GM06990 (cell line): ENCODE data around the gene GSTA2.
"Not testable (repeated sequence)": the region's sequence is repeated elsewhere in the genome, so short reads cannot be mapped to it uniquely, and the experiment has no call there.

Experiments used
- DNase-seq: peaks from one replicate; pipeline ENCODE4 v3.0.0-alpha.2; 2011; ENCODE audit not compliant: insufficient read length; ENCODE audit errors: extremely low read depth
- H3K27me3 ChIP-seq: replicated peaks from 2 replicates; pipeline ENCODE4 v1.6.0; 2011; ENCODE audit warnings: low read length; ENCODE audit not compliant: control insufficient read depth, insufficient read depth
- H3K36me3 ChIP-seq: 2 replicates; pipeline ENCODE4 v1.5.1; 2011; ENCODE audit warnings: low read length; ENCODE audit not compliant: control insufficient read depth, insufficient read depth
- H3K4me3 ChIP-seq: replicated peaks from 2 replicates; pipeline ENCODE4 v1.5.1; 2011; ENCODE audit warnings: low read depth, mild to moderate bottlenecking, control low read depth, low read length
- TF ChIP-seq, protein P1 (sequence below): IDR thresholded peaks from 2 replicates; pipeline ENCODE4 v1.5.1; 2011; ENCODE audit warnings: low read length, control low read depth, mild to moderate bottlenecking, inconsistent platforms; ENCODE audit not compliant: insufficient read depth, poor library complexity, severe bottlenecking

Gene GSTA2

GRCh38 chr6:52754443-52754842 lies 8.8 kb downstream of the GSTA2 start:
- Histone ChIP-seq H3K4me3 (no peak overlapping the region), H3K36me3 (no peaks in the 10 kb centered on the region), H3K27me3 (no peaks in the 10 kb centered on the region; the same call in 1 of the 2 replicates)
- DNase-seq, result no peak
- TF ChIP-seq, protein P1, sequence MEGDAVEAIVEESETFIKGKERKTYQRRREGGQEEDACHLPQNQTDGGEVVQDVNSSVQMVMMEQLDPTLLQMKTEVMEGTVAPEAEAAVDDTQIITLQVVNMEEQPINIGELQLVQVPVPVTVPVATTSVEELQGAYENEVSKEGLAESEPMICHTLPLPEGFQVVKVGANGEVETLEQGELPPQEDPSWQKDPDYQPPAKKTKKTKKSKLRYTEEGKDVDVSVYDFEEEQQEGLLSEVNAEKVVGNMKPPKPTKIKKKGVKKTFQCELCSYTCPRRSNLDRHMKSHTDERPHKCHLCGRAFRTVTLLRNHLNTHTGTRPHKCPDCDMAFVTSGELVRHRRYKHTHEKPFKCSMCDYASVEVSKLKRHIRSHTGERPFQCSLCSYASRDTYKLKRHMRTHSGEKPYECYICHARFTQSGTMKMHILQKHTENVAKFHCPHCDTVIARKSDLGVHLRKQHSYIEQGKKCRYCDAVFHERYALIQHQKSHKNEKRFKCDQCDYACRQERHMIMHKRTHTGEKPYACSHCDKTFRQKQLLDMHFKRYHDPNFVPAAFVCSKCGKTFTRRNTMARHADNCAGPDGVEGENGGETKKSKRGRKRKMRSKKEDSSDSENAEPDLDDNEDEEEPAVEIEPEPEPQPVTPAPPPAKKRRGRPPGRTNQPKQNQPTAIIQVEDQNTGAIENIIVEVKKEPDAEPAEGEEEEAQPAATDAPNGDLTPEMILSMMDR, result no peak

DNA sequence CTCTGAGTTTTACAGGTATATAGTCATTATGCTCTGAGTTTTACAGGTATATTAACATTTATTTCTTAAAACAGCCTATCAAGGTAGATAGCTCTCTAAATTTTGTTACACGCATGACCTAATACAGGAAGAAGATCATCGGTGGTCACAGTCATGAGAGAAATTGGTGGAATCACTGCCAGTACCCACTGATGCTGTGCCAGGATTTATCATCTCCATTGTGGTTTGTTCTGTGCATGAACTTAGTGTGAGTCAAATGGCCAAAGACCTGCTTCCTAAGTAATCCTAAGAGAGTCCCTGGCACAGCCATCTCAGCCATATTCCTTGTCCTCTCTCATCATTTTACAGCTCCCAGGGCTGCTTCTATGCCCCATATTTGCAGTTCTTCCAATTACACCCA lies 10.1 kb downstream of the GSTA2 start:
- not testable (repeated sequence) for H3K4me3 ChIP-seq, DNase-seq

DNA sequence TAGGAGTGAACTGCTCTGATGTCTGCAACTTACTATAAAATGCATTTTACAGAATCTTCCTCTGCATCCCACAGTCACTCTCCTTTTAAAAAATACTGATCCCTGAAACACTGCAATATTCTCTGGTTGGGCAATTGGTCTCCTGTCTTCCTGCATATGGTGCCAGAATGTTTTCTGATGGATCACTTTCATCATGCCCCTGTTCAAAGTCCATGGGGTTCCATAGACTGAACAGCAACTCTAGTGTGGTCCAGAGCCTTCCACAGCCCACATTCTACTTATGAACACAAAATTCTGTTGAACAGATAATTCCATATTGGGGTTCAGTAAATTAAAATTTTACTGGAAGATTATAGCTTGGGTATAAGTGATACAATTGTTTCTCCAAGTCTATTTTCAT lies 11.0 kb downstream of the GSTA2 start:
- DNase-seq, result no peak
- Histone ChIP-seq H3K36me3 (no peaks in the 10 kb centered on the region), H3K27me3 (no peaks in the 10 kb centered on the region; the same call in 1 of the 2 replicates), H3K4me3 (no peak overlapping the region)
- TF ChIP-seq, protein P1, result no peak

More for the DNA sequence above, 10.1 kb downstream of the GSTA2 start:
- not testable (repeated sequence) for H3K36me3 ChIP-seq, H3K27me3 ChIP-seq

GRCh38 chr6:52749556-52750152 lies 13.6 kb downstream of the GSTA2 start:
- TF ChIP-seq, protein P1, result no peak
- no peak overlapping the region for H3K4me3 ChIP-seq
- no peak for DNase-seq
- no peaks in the 10 kb centered on the region; the same call in 1 of the 2 replicates for H3K27me3 ChIP-seq
- no peaks in the 10 kb centered on the region for H3K36me3 ChIP-seq

- not testable (repeated sequence) for DNase-seq
Observed at GRCh38 chr6:52747301-52747700, 16.0 kb downstream of the GSTA2 start.

GRCh38 chr6:52746213-52746612 lies 17.1 kb downstream of the GSTA2 start:
- no peak for DNase-seq
- Histone ChIP-seq H3K4me3 (no peak overlapping the region), H3K27me3 (no peaks in the 10 kb centered on the region), H3K36me3 (no peaks in the 10 kb centered on the region)
- TF ChIP-seq, protein P1, result no peak

More at GRCh38 chr6:52747301-52747700, 16.0 kb downstream of the GSTA2 start:
- H3K27me3 ChIP-seq, H3K36me3 ChIP-seq, H3K4me3 ChIP-seq: not testable (repeated sequence)

- TF ChIP-seq, protein P1, result no peak
Observed at GRCh38 chr6:52745764-52746201, 17.5 kb downstream of the GSTA2 start.

More at GRCh38 chr6:52745764-52746201, 17.5 kb downstream of the GSTA2 start:
- DNase-seq, result no peak
- Histone ChIP-seq H3K4me3 (no peak overlapping the region), H3K36me3 (no peaks in the 10 kb centered on the region), H3K27me3 (no peaks in the 10 kb centered on the region)
